Measurements from ENCODE around the gene GMIP.
"Not testable (repeated sequence)": the region's sequence is repeated elsewhere in the genome, so short reads cannot be mapped to it uniquely, and the experiment has no call there.

Gene GMIP

GRCh38 chr19:19633711-19634515 is 9.5 kb downstream of the GMIP start:
- DNase-seq, result no peak

- DNase-seq, result no peak
Observed at GRCh38 chr19:19632661-19633060, 10.8 kb downstream of the GMIP start.

- no peak for DNase-seq
Observed at GRCh38 chr19:19631346-19631745, 12.1 kb downstream of the GMIP start.

- no peak for DNase-seq
Observed at GRCh38 chr19:19630426-19630825, 13.0 kb downstream of the GMIP start.

GRCh38 chr19:19630062-19630414 is 13.4 kb downstream of the GMIP start:
- DNase-seq, result no peak

- peak; percentile 70 for DNase-seq
Observed at GRCh38 chr19:19628501-19629134, 14.8 kb downstream of the GMIP start.

GRCh38 chr19:19627621-19628500 is 15.6 kb downstream of the GMIP start, which contains the start of gene LPAR2:
LPAR2 (minus strand) TSS chr19:19628220; CDS start chr19:19627275, 945 bp downstream.
- DNase-seq, result peak; percentile 76

GRCh38 chr19:19626516-19627472 is 16.7 kb downstream of the GMIP start:
- no peak for DNase-seq

- no peak for DNase-seq
Observed at GRCh38 chr19:19624032-19624570, 19.4 kb downstream of the GMIP start.

GRCh38 chr19:19623383-19623782 is 20.1 kb downstream of the GMIP start:
- no peak for DNase-seq

GRCh38 chr19:19619849-19620210 is 23.6 kb downstream of the GMIP start:
- no peak for DNase-seq

GRCh38 chr19:19619181-19619848 is 24.1 kb downstream of the GMIP start:
- DNase-seq, result no peak

GRCh38 chr19:19618219-19619051 is 25.0 kb downstream of the GMIP start, which contains the start of gene PBX4:
PBX4 (minus strand) TSS chr19:19618687; CDS start chr19:19618629, 58 bp downstream.
- peak; percentile 95 for DNase-seq

- DNase-seq, result no peak
Observed at GRCh38 chr19:19615086-19615485, 28.4 kb downstream of the GMIP start.

GRCh38 chr19:19613506-19613905 is 30.0 kb downstream of the GMIP start:
- DNase-seq, result no peak

- DNase-seq, result no peak
Observed at GRCh38 chr19:19610376-19611202, 32.9 kb downstream of the GMIP start.

GRCh38 chr19:19606686-19607085 is 36.8 kb downstream of the GMIP start:
- not testable (repeated sequence) for DNase-seq

GRCh38 chr19:19606021-19606420 is 37.4 kb downstream of the GMIP start:
- no peak for DNase-seq

GRCh38 chr19:19602713-19603324 is 40.6 kb downstream of the GMIP start:
- no peak for DNase-seq
